Right atrium auricular region (tissue), 2 donors: ENCODE data around the gene FKBP3. TPM values are rescaled to one million over a fixed set of nuclear protein-coding genes. Genes with fewer than 3 reads are reported as not detected.

ENCODE experiments used
- DNase-seq: peaks from one replicate; pipeline ENCODE4 v3.0.0-alpha.2; 2019; ENCODE audit warnings: low spot score
- H3K27ac ChIP-seq, 2 donors: fragments of 200-600 bp; sonication (generic); 1 replicate in 1 of 2; 2 replicates in 1 of 2; pipeline ENCODE4 v1.5.1; 2016 to 2019
- H3K27me3 ChIP-seq, 2 donors: fragments of 200-600 bp; sonication (generic); one replicate each; pipeline versions ENCODE4 v1.5.1 to v1.6.0; 2017 to 2019
- H3K36me3 ChIP-seq: fragments of 200-600 bp; sonication (generic); one replicate; pipeline ENCODE4 v1.5.1; 2016
- H3K4me1 ChIP-seq, 2 donors: fragments of 200-600 bp; sonication (generic); one replicate each; pipeline versions ENCODE4 v1.5.1 to v1.6.0; 2017 to 2019
- H3K4me3 ChIP-seq, 2 donors: fragments of 200-600 bp; sonication (generic); 1 replicate in 1 of 2; 2 replicates in 1 of 2; pipeline ENCODE4 v1.5.1; 2017 to 2019; ENCODE audit warnings: mild to moderate bottlenecking in 1 of 2, moderate library complexity in 1 of 2
- H3K9me3 ChIP-seq, 2 donors: fragments of 200-600 bp; sonication (generic); one replicate each; pipeline ENCODE4 v1.5.1; 2019
- CTCF ChIP-seq, 2 donors: fragments of 200-600 bp; sonication (generic); IDR thresholded peaks; one replicate each; pipeline ENCODE4 v1.5.1; 2019; ENCODE audit warnings: antibody characterized with exemption in 2 of 2
- total RNA-seq, 2 donors: library from RNA; depleted of rRNA; stranded (reverse); fragments of >200 nt; gene quantifications; one replicate each; pipeline ENCODE4 v1.1.0, GENCODE V29; 2016

FKBP3 gene
- total RNA-seq, 2 donors from 2014 or later = 45.5 to 72.3 TPM

- H3K9me3 ChIP-seq = no peaks in the 10 kb centered on the region
- no peak overlapping the region for H3K27ac ChIP-seq
- H3K4me3 ChIP-seq = no peak overlapping the region
- no peaks in the 10 kb centered on the region for H3K4me1 ChIP-seq
- no peak for TF ChIP-seq CTCF (IDR thresholded peaks at IDR 0.05)
- H3K27me3 ChIP-seq = no peaks in the 10 kb centered on the region
- no peak for DNase-seq
- peaks cover 75% of the 10 kb centered on the region for H3K36me3 ChIP-seq
Measured at GRCh38 chr14:45112896-45113781, 21.1 kb downstream of the FKBP3 start.

DNA sequence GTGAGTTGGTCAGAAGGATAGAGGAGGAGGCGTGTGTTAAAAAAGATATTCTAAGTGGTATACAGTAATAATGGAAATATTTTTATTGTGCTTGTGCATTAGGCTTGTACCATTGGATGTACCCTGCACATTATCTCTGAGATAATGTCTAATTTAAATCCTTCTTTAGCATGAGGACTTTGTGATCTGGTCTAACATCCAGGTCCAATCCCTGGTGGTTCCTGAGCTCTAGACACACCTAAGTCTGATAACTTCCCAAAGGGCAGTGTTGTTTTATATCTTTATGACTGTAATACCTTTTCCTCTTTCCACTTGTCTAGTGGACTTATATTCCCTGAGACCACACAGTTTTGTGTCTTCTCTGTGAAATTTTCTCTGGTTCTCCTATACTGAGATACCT lies 29.7 kb downstream of the FKBP3 start:
- H3K4me1 ChIP-seq = no peaks in the 10 kb centered on the region
- H3K4me3 ChIP-seq = no peak overlapping the region
- no peak for TF ChIP-seq CTCF (IDR thresholded peaks at IDR 0.05)
- H3K27me3 ChIP-seq = no peaks in the 10 kb centered on the region
- H3K36me3 ChIP-seq = peaks cover 59% of the 10 kb centered on the region
- H3K9me3 ChIP-seq = no peaks in the 10 kb centered on the region
- no peak overlapping the region for H3K27ac ChIP-seq
- DNase-seq = no peak

DNA sequence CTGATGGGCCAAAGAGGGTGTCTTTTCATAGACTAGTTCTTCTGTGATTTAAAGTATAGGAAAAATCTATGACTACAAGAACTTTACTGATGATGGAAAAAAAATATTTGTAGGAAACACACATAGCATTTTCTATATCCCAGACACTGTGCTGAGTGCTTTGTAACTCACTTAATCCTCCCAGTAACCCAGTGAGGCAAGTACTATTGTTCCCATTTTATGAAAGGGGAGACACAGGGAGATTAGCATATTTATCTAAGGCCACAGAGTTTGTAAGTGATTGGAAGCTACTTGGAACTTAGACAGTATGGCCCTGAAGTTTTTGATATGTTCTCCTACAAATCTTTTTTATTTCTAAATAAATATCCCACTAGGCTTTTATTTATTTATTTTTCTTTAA lies 30.5 kb downstream of the FKBP3 start:
- no peak for DNase-seq
- Histone ChIP-seq H3K4me1 (no peaks in the 10 kb centered on the region), H3K27me3 (no peaks in the 10 kb centered on the region), H3K27ac (no peak overlapping the region), H3K9me3 (no peaks in the 10 kb centered on the region), H3K36me3 (peaks cover 62% of the 10 kb centered on the region), H3K4me3 (no peak overlapping the region)
- no peak for TF ChIP-seq CTCF (IDR thresholded peaks at IDR 0.05)

DNA sequence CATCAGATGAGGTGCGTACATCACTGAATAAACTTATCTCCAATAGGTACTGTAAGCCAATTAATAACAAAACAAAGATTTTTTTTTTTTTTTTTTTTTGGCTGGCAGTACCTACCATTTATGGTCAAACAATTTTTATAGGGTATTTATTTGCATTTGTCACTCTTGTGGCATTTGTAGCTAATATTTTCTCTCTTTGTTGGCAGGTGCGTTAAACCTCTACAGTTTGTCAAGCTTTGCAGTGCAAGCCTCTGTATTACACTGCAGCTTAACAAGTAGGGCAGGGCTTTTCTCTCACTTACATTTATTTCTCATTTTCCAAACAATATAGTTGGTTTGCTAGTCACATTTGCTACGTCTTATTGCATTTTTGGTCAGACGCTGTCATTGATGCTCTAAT lies 38.1 kb downstream of the FKBP3 start:
- peaks cover 38% of the 10 kb centered on the region for H3K36me3 ChIP-seq

DNA sequence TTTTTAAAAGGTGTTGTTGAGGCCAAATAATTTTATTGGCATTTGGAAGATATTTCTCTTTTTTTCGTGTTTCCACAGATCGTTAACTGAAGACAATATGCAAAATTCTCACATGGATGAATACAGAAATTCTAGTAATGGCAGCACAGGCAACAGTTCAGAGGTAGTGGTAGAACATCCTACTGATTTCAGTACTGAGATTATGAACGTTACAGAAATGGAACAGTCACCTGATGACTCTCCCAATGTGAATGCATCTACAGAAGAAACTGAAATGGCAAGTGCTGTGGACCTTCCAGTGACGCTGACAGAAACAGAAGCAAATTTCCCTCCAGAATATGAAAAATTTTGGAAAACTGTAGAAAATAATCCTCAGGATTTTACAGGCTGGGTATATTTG lies 39.1 kb downstream of the FKBP3 start:
- Histone ChIP-seq H3K27ac (no peak overlapping the region), H3K36me3 (peaks cover 37% of the 10 kb centered on the region), H3K4me1 (peaks cover 0 to 5% of the 10 kb centered on the region in 2 donors), H3K9me3 (no peaks in the 10 kb centered on the region), H3K4me3 (no peak overlapping the region), H3K27me3 (no peaks in the 10 kb centered on the region)
- DNase-seq = no peak
- no peak for TF ChIP-seq CTCF (IDR thresholded peaks at IDR 0.05)

More for the DNA sequence above, 38.1 kb downstream of the FKBP3 start:
- no peak for DNase-seq
- H3K4me3 ChIP-seq = no peak overlapping the region
- H3K4me1 ChIP-seq = no peaks in the 10 kb centered on the region
- no peak for TF ChIP-seq CTCF (IDR thresholded peaks at IDR 0.05)
- no peaks in the 10 kb centered on the region for H3K9me3 ChIP-seq
- H3K27ac ChIP-seq = no peak overlapping the region
- H3K27me3 ChIP-seq = no peaks in the 10 kb centered on the region
